A549 (cell line): ENCODE measurements around the gene PKD2. TPM values are rescaled to one million over a fixed set of nuclear protein-coding genes. Genes with fewer than 3 reads are reported as not detected.

Experiments
- ATAC-seq, 2 experiments: fragments of 200-7000 bp in 1 of 2; fragments of >200 bp in 1 of 2; cut with Nextera tagmentation in 1 of 2; cut with Tn5 transposase in 1 of 2; 3 replicates each; pipeline versions ENCODE4 v1.8.0 to v1.9.1; 2018 to 2020; ENCODE audit warnings: mild to moderate bottlenecking in 1 of 2, moderate library complexity in 1 of 2
- CTCF ChIA-PET: fragments of 300-600 bp; sonication (Branson Sonifier 250); formaldehyde crosslinking; extraction: SDS; loops from one replicate; lab custom pipeline; 2021; ENCODE audit warnings: antibody characterized with exemption, inconsistent platforms; lab: Yijun Ruan, JAX
- POLR2A ChIA-PET: fragments of 350-600 bp; formaldehyde crosslinking; extraction: SDS; loops from one replicate; lab custom pipeline; 2021; ENCODE audit warnings: antibody characterized with exemption, inconsistent platforms; lab: Yijun Ruan, JAX
- DNase-seq, 2 experiments: peaks; one replicate each; pipeline versions ENCODE4 v3.0.0 to v3.0.0-alpha.2; 2011 to 2016; ENCODE audit warnings: low read depth in 1 of 2, low spot score in 1 of 2
- FAIRE-seq: peaks from 2 replicates; lab custom pipeline; 2011; peaks lifted over from hg19 to GRCh38; lab: Jason Lieb, UNC
- H3K27ac ChIP-seq, 2 experiments: fragments of >200 bp; sonication (Bioruptor Twin); formaldehyde crosslinking; 3 replicates each; pipeline ENCODE4 v1.5.1; 2016 to 2017
- H3K4me1 ChIP-seq: fragments of >200 bp; sonication (Bioruptor Twin); formaldehyde crosslinking; 3 replicates; pipeline ENCODE4 v1.6.1; 2016
- H3K4me2 ChIP-seq: fragments of >200 bp; sonication (Bioruptor Twin); formaldehyde crosslinking; 3 replicates; pipeline ENCODE4 v1.6.1; 2016
- H3K4me3 ChIP-seq: fragments of >200 bp; sonication (Bioruptor Twin); formaldehyde crosslinking; 3 replicates; pipeline ENCODE4 v1.5.1; 2016
- H3K9me3 ChIP-seq: fragments of >200 bp; sonication (Bioruptor Twin); formaldehyde crosslinking; 3 replicates; pipeline ENCODE4 v1.6.1; 2016
- BHLHE40 ChIP-seq: IDR thresholded peaks from 2 replicates; pipeline ENCODE4 v1.6.1; 2012; ENCODE audit warnings: low read depth, low read length, inconsistent platforms
- CHD2 ChIP-seq: fragments of 150-350 bp; IDR thresholded peaks from 2 replicates; pipeline ENCODE4 v1.6.1; 2014; ENCODE audit warnings: low read length; ENCODE audit not compliant: partially characterized antibody
- CHD4 ChIP-seq: fragments of 200-600 bp; sonication (generic); IDR thresholded peaks from 2 replicates; pipeline ENCODE4 v1.6.1; 2016; ENCODE audit warnings: antibody characterized with exemption, mild to moderate bottlenecking, borderline replicate concordance
- E2F6 ChIP-seq: IDR thresholded peaks from 2 replicates; pipeline ENCODE4 v1.6.1; 2012; ENCODE audit warnings: low read depth, borderline replicate concordance
- EHMT2 ChIP-seq: fragments of 200-600 bp; sonication (generic); IDR thresholded peaks from 2 replicates; pipeline ENCODE4 v1.6.1; 2016; ENCODE audit warnings: antibody characterized with exemption, low read depth, mild to moderate bottlenecking, moderate library complexity
- ESRRA ChIP-seq: fragments of 150-350 bp; IDR thresholded peaks from 2 replicates; pipeline ENCODE4 v1.6.1; 2014; ENCODE audit warnings: mild to moderate bottlenecking, low read length, borderline replicate concordance
- GATA3 ChIP-seq: IDR thresholded peaks from 2 replicates; pipeline ENCODE4 v1.6.1; 2012; ENCODE audit warnings: borderline replicate concordance
- HOXB13 ChIP-seq: fragments of 250-450 bp; sonication (Bioruptor Pico); IDR thresholded peaks from 2 replicates; pipeline ENCODE4 v1.5.0; 2020; ENCODE audit warnings: low read depth, mild to moderate bottlenecking, moderate library complexity
- KDM5A ChIP-seq: fragments of 200-600 bp; sonication (generic); IDR thresholded peaks from 2 replicates; pipeline ENCODE4 v1.6.1; 2016; ENCODE audit warnings: antibody characterized with exemption, mild to moderate bottlenecking
- MAX ChIP-seq: IDR thresholded peaks from 2 replicates; pipeline ENCODE4 v1.6.1; 2012
- MAZ ChIP-seq: fragments of 150-350 bp; IDR thresholded peaks from 2 replicates; pipeline ENCODE4 v1.6.1; 2014; ENCODE audit warnings: antibody characterized with exemption, low read depth, low read length, borderline replicate concordance
- MYC ChIP-seq: IDR thresholded peaks from 2 replicates; pipeline ENCODE4 v1.6.1; 2012; ENCODE audit warnings: mild to moderate bottlenecking, inconsistent platforms, low read length, improper control_type of control experiment, borderline replicate concordance
- NFE2L2 ChIP-seq: fragments of 150-350 bp; conservative IDR thresholded peaks from 2 replicates; pipeline ENCODE4 v1.6.1; 2014; ENCODE audit warnings: low read length
- NPAS2 ChIP-seq: fragments of 250-450 bp; sonication (Bioruptor Pico); IDR thresholded peaks from 2 replicates; pipeline ENCODE4 v1.8.0; 2022; ENCODE audit warnings: mild to moderate bottlenecking, moderate library complexity, borderline replicate concordance
- PHF8 ChIP-seq: fragments of 200-600 bp; sonication (generic); IDR thresholded peaks from 2 replicates; pipeline ENCODE4 v1.6.1; 2016; ENCODE audit warnings: low read depth, mild to moderate bottlenecking, antibody characterized with exemption, moderate library complexity, borderline replicate concordance
- POLR2A ChIP-seq: IDR thresholded peaks from 2 replicates; pipeline ENCODE4 v1.6.1; 2012; ENCODE audit warnings: mild to moderate bottlenecking, low read length
- RAD21 ChIP-seq, 2 experiments: fragments of >200 bp in 1 of 2; sonication (Bioruptor Twin) in 1 of 2; formaldehyde crosslinking in 1 of 2; IDR thresholded peaks in 1 of 2; conservative IDR thresholded peaks in 1 of 2; 2 replicates in 1 of 2; 3 replicates in 1 of 2; pipeline ENCODE4 v1.6.1; 2012 to 2018; ENCODE audit warnings: inconsistent platforms in 1 of 2
- RARB ChIP-seq: fragments of 250-450 bp; sonication (Bioruptor Pico); IDR thresholded peaks from 2 replicates; pipeline ENCODE4 v1.8.0; 2021; ENCODE audit warnings: mild to moderate bottlenecking, moderate library complexity
- RCOR1 ChIP-seq: fragments of 150-350 bp; IDR thresholded peaks from 2 replicates; pipeline ENCODE4 v1.6.1; 2014; ENCODE audit warnings: antibody characterized with exemption, low read length, low read depth
- REST ChIP-seq: fragments of 200-600 bp; sonication (generic); IDR thresholded peaks from 2 replicates; pipeline ENCODE4 v1.6.1; 2016; ENCODE audit warnings: antibody characterized with exemption, mild to moderate bottlenecking, moderate library complexity
- RNF2 ChIP-seq: fragments of 200-600 bp; sonication (generic); IDR thresholded peaks from 2 replicates; pipeline ENCODE4 v1.6.1; 2016; ENCODE audit warnings: low read depth, mild to moderate bottlenecking, antibody characterized with exemption, moderate library complexity, borderline replicate concordance
- SMC3 ChIP-seq: fragments of >200 bp; sonication (Bioruptor Twin); formaldehyde crosslinking; IDR thresholded peaks from 3 replicates; pipeline ENCODE4 v1.6.1; 2018; ENCODE audit warnings: inconsistent platforms
- SREBF2 ChIP-seq: fragments of 450-650 bp; IDR thresholded peaks from 2 replicates; pipeline ENCODE4 v1.6.1; 2014; ENCODE audit warnings: mild to moderate bottlenecking, moderate library complexity
- TP53 ChIP-seq: fragments of 250-450 bp; sonication (Bioruptor Pico); IDR thresholded peaks from 2 replicates; pipeline ENCODE4 v1.5.0; 2021; ENCODE audit warnings: mild to moderate bottlenecking, moderate library complexity
- ZFP36 ChIP-seq: fragments of 450-650 bp; IDR thresholded peaks from 2 replicates; pipeline ENCODE4 v1.6.1; 2014; ENCODE audit warnings: borderline replicate concordance; ENCODE audit not compliant: partially characterized antibody
- ZNF302 ChIP-seq: fragments of 250-450 bp; sonication (Bioruptor Pico); IDR thresholded peaks from 2 replicates; pipeline ENCODE4 v1.9.0; 2021; ENCODE audit warnings: inconsistent platforms, mild to moderate bottlenecking, moderate library complexity
- ZSCAN20 ChIP-seq: fragments of 250-450 bp; sonication (Bioruptor Pico); IDR thresholded peaks from 2 replicates; pipeline ENCODE4 v1.8.0; 2022; ENCODE audit warnings: mild to moderate bottlenecking, moderate library complexity
- WGBS: methylation state at CpG from one replicate; pipeline ENCODE4 v1.1.6; 2017; ENCODE audit errors: missing lambda C conversion rate; 5-methylcytosine and 5-hydroxymethylcytosine counted together
- polyA plus RNA-seq, 4 experiments: library from polyadenylated mRNA; depleted of rRNA in 3 of 4; stranded (reverse); fragments of >200 nt; fragmentation: RNase III in 1 of 4; extraction: RNeasy Plus Mini Kit Qiagen cat#74134 plus additional on column Dnase treatment in 1 of 4; gene quantifications; 2 replicates in 3 of 4; 3 replicates in 1 of 4; pipeline ENCODE4 v1.2.3, GENCODE V29; 2011 to 2017
- TF ChIP-seq, protein P1 (sequence below): fragments of 450-650 bp; IDR thresholded peaks from 2 replicates; pipeline ENCODE4 v1.6.1; 2014; ENCODE audit warnings: antibody characterized with exemption

PKD2 gene
- polyA plus RNA-seq, 2 of the 4 experiments (the other 2 are of a cell fraction), result 39.4 to 57.6 TPM

GRCh38 chr4:88063634-88064296 lies 56.3 kb downstream of the PKD2 start:
- no peak for ATAC-seq
- no peak for DNase-seq
- peaks cover 4% of the 10 kb centered on the region; the same call in 2 of the 3 replicates for H3K9me3 ChIP-seq
- H3K27ac ChIP-seq, result no peak overlapping the region
- FAIRE-seq, result no peak
- no peak overlapping the region for H3K4me2 ChIP-seq
- H3K4me3 ChIP-seq, result no peak overlapping the region
- POLR2A ChIA-PET, result no interaction called here
- H3K4me1 ChIP-seq, result 0 out of 3 replicates have a peak, but pooled peaks cover 3% of the 10 kb centered on the region
- CTCF ChIA-PET, result interaction anchor here (1.3 to 1.4 kb wide), 2 partner anchors 9 to 148 kb away, joined by 7 to 8 read pairs; no protein-coding TSS in a partner anchor
- WGBS, result 90% methylated on average over 5 of the region's 5 CpGs
- no peak for TF ChIP-seq CHD4
- no peak for TF ChIP-seq HOXB13 (CRISPR knock-in tag)
- no peak for TF ChIP-seq EHMT2
- TF ChIP-seq, protein P1, sequence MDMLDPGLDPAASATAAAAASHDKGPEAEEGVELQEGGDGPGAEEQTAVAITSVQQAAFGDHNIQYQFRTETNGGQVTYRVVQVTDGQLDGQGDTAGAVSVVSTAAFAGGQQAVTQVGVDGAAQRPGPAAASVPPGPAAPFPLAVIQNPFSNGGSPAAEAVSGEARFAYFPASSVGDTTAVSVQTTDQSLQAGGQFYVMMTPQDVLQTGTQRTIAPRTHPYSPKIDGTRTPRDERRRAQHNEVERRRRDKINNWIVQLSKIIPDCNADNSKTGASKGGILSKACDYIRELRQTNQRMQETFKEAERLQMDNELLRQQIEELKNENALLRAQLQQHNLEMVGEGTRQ, result no peak
- no peak for TF ChIP-seq ZFP36
- TF ChIP-seq TP53, result no peak
- TF ChIP-seq RCOR1, result no peak
- no peak for TF ChIP-seq KDM5A
- TF ChIP-seq ESRRA, result no peak
- no peak for TF ChIP-seq RAD21 (conservative IDR thresholded peaks at IDR 0.05 in 1 of 2, IDR thresholded peaks at IDR 0.05 in 1 of 2)
- TF ChIP-seq GATA3, result no peak
- no peak for TF ChIP-seq REST
- no peak for TF ChIP-seq MAZ
- TF ChIP-seq, all 56 proteins: peak for 0

DNA sequence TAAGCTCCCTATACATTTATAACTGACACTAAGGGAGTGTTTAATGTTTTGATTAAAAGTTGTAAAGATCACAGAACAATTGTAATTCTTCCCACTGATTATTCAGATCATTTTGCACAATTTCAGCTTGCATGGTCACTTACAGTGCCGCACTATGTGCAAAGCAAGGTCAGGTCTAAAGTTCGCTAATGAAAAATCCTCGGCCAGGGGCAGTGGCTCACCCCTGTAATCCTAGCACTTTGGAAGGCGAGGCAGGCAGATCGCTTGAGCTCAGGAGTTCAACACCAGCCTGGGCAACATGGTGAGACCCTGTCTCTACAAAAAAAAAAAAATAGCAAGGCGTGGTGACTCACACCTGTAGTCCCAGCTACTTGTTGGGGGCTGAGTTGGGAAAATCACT lies 57.0 kb downstream of the PKD2 start:
- no peak for FAIRE-seq
- no peak overlapping the region for H3K4me3 ChIP-seq
- H3K27ac ChIP-seq, result no peak overlapping the region
- no peak for TF ChIP-seq SMC3
- no peak for ATAC-seq
- H3K4me1 ChIP-seq, result 0 out of 3 replicates have a peak, but pooled peaks cover 3% of the 10 kb centered on the region
- ChIA-PET POLR2A (no interaction called here), CTCF (interaction anchor here (1.3 to 1.4 kb wide), 2 partner anchors 9 to 147 kb away, joined by 7 to 8 read pairs; no protein-coding TSS in a partner anchor)
- peaks cover 6% of the 10 kb centered on the region; the same call in 2 of the 3 replicates for H3K9me3 ChIP-seq
- H3K4me2 ChIP-seq, result no peak overlapping the region
- DNase-seq, result no peak
- 88% methylated on average over 6 of the region's 6 CpGs for WGBS

DNA sequence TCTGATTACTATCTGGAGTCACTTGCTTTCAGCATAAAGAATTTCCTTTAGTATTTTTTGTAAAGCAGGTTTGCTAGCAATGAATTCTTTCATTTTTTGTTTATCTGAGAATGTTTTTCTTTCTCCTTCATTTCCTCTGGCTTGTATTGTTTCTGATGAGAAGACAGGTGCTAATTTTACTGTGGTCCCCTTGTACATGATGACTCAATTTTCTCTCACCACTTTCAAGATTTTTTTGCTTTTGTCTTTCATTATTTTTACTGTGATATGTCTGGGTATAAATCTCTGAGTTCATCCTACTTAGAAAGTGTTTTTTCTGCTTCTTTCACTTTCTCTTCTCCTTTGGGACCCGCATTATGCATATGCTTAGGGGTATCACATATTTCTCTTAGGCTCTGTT lies 62.6 kb downstream of the PKD2 start:
- POLR2A ChIA-PET, result no interaction called here
- DNase-seq, result no peak
- Histone ChIP-seq H3K4me2 (no peak overlapping the region), H3K9me3 (peaks cover 12% of the 10 kb centered on the region; the same call in 2 of the 3 replicates), H3K4me3 (no peak overlapping the region), H3K27ac (no peak overlapping the region), H3K4me1 (no peaks in the 10 kb centered on the region)
- WGBS, result 94% methylated on average over 1 of the region's 1 CpG
- ATAC-seq, result no peak
- CTCF ChIA-PET, result interaction anchor here (1.4 kb wide), 1 partner anchor 445 kb away, joined by 4 read pairs; no protein-coding TSS in a partner anchor
- FAIRE-seq, result no peak
- no peak for TF ChIP-seq SREBF2
- TF ChIP-seq POLR2A, result no peak
- no peak for TF ChIP-seq BHLHE40
- TF ChIP-seq MAX, result no peak
- no peak for TF ChIP-seq KDM5A
- no peak for TF ChIP-seq GATA3
- TF ChIP-seq, protein P1, result no peak
- TF ChIP-seq CHD2, result no peak
- no peak for TF ChIP-seq NPAS2 (CRISPR knock-in tag)
- no peak for TF ChIP-seq E2F6
- TF ChIP-seq NFE2L2, result no peak
- TF ChIP-seq ZSCAN20 (CRISPR knock-in tag), result no peak
- TF ChIP-seq MYC, result no peak
- no peak for TF ChIP-seq ESRRA
- no peak for TF ChIP-seq PHF8
- no peak for TF ChIP-seq ZNF302 (CRISPR knock-in tag)
- no peak for TF ChIP-seq SMC3
- no peak for TF ChIP-seq RARB (CRISPR knock-in tag)
- TF ChIP-seq RNF2, result no peak
